Muscle of leg (tissue), 11 donors: ENCODE results near the gene MAST4. TPM values are rescaled to one million over a fixed set of nuclear protein-coding genes. Genes with fewer than 3 reads are reported as not detected.
A peak's percentile ranks its signal among the peaks of the same experiment; 100 is the strongest.

Source experiments
- DNase-seq: peaks from one replicate; pipeline ENCODE4 v3.0.0; 2013
- H3K27ac ChIP-seq: one replicate; pipeline ENCODE4 v1.5.1; 2013; ENCODE audit warnings: mild to moderate bottlenecking, low read length, control low read depth
- H3K27me3 ChIP-seq: one replicate; pipeline ENCODE4 v1.6.1; 2013; ENCODE audit warnings: low read length; ENCODE audit not compliant: control insufficient read depth, insufficient read depth
- H3K36me3 ChIP-seq: one replicate; pipeline ENCODE4 v1.6.1; 2013; ENCODE audit warnings: low read length; ENCODE audit not compliant: control insufficient read depth, insufficient read depth
- H3K4me1 ChIP-seq: one replicate; pipeline ENCODE4 v1.6.1; 2013; ENCODE audit warnings: low read length; ENCODE audit not compliant: control insufficient read depth, insufficient read depth
- H3K4me3 ChIP-seq: one replicate; pipeline ENCODE4 v1.5.1; 2013; ENCODE audit warnings: low read length, control low read depth
- H3K9me3 ChIP-seq: replicated peaks from 2 replicates; pipeline ENCODE4 v1.6.1; 2013; ENCODE audit warnings: low read depth, low read length; ENCODE audit not compliant: control insufficient read depth
- WGBS: methylation state at CpG from one replicate; pipeline ENCODE4 v1.1.5; 2013; ENCODE audit warnings: missing lambda C conversion rate; ENCODE audit not compliant: insufficient coverage; 5-methylcytosine and 5-hydroxymethylcytosine counted together
- polyA plus RNA-seq, 8 donors: library from polyadenylated mRNA; unstranded; fragments of 120-200 nt; gene quantifications; one replicate each; pipeline versions ENCODE4 v1.2.1 to v1.2.3, GENCODE V29; 2013; ENCODE audit warnings: inconsistent platforms in 1 of 8, low replicate concordance in 1 of 8; ENCODE audit not compliant: insufficient read length in 8 of 8, insufficient read depth in 1 of 8
- total RNA-seq: library from RNA; stranded (reverse); fragments of 120-200 nt; gene quantifications from one replicate; pipeline ENCODE4 v1.2.4, GENCODE V29; 2013

Gene MAST4
- total and polyA plus RNA-seq, 9 donors: 7.3 to 15.4 (median 10.9) TPM

DNA sequence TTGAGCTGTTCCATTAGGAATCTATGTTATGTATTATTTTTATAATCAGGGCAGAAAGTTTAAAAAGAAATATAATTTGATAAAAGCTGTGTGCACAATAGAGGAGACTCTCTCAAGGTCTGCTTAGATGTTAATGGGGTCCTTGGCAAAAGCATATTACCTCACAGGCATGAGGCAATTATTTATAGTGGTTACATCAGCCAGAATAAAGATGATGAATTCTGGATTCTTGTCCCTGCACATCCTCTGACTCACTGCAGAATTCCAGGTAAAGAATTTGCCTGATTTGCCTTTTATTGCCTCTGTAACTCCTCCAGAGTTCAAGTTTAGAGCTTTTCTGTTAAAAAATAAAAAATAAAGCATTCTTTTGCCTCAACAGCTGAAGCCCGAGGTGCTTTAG is 253.6 kb downstream of the MAST4 start:
- Histone ChIP-seq H3K4me3 (no peak overlapping the region), H3K4me1 (peaks cover 8% of the 10 kb centered on the region), H3K9me3 (no peaks in the 10 kb centered on the region), H3K36me3 (no peaks in the 10 kb centered on the region), H3K27ac (peak overlapping the region; percentile 75), H3K27me3 (no peaks in the 10 kb centered on the region)
- DNase-seq: no peak
- no CpG with 5 or more reads among the region's 1 CpG for WGBS

DNA sequence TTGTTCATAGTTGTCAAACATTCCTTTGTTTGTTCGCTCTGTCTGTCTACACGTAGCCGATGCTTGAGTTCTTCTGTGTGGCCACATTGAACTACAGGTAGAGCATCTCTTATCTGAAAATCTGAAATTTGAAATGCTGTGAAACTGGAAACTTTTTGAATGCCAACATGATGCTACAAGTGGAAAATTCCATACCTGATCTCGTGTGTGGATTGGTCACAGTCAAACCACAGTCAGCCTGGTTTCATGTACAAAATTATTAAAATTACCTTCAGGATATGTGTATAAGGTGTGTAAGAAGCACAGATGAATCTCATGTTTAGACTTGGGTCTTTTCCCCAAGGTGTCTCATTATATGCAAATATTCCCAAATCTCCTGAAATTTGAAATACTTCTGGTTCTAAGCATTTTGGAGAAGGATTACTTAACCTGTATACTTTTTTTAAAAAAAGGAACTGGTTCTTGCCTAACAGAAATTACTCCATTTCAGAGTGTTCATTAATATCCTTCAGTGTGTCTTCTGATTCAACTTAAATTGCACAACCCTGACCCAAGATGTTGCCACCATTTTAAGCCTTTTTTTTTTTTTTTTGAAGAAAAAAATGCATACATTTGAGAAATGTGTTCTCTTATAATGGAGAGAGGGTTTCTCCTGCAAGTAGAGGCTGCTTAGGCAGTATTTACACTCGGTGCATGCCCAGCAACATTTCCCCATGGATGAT is 254.3 kb downstream of the MAST4 start:
- Histone ChIP-seq H3K36me3 (no peaks in the 10 kb centered on the region), H3K4me1 (peaks cover 8% of the 10 kb centered on the region), H3K27me3 (no peaks in the 10 kb centered on the region), H3K4me3 (no peak overlapping the region), H3K9me3 (no peaks in the 10 kb centered on the region), H3K27ac (no peak overlapping the region)
- WGBS: 100% methylated on average over 3 of the region's 5 CpGs
- no peak for DNase-seq

DNA sequence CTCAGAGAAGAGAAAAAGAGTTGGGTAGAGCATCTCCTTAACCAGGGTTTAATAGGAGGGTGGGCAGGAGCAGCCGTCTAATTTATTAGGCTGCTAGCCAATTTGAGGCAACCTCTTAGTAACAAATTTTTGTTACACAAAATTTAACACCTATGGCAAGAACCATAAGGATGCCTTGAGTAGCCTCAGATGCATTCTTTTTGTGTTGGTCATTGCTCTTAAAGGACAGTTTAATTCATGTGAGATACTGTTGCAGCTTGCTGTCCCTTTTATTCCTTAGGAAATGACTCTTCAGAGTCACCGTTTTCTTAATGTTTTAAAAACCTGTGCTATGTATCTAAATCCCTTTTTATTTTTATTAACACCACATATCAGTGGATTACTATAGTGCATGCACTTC is 255.1 kb downstream of the MAST4 start:
- no peak overlapping the region for H3K27ac ChIP-seq
- WGBS: no CpG with 5 or more reads among the region's 2 CpGs
- no peak overlapping the region for H3K4me3 ChIP-seq
- DNase-seq: no peak
- H3K36me3 ChIP-seq: no peaks in the 10 kb centered on the region
- H3K27me3 ChIP-seq: no peaks in the 10 kb centered on the region
- H3K4me1 ChIP-seq: peaks cover 8% of the 10 kb centered on the region
- no peaks in the 10 kb centered on the region for H3K9me3 ChIP-seq

DNA sequence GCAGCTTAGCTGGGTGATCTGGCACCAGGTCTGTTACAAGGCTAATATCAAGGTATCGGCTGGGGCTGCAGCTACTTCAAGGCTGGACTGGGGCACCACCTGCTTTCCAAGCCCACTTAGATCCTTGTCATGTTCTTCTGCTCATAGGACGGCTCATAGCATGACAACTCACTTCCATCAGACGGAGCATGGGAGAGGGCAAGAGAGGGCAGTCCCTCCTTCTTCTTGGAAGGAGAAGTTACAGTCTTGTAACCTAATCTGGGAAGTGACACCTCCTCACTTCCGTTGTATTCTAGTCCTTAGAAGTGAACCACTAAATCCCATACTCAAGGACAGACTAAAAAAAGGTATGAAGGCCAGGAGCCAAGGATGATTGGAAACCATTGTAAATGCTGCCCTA is 258.2 kb downstream of the MAST4 start:
- no peak overlapping the region for H3K4me3 ChIP-seq
- no peak for DNase-seq
- H3K27me3 ChIP-seq: no peaks in the 10 kb centered on the region
- H3K4me1 ChIP-seq: peaks cover under 1% of the 10 kb centered on the region
- no peaks in the 10 kb centered on the region for H3K9me3 ChIP-seq
- H3K36me3 ChIP-seq: no peaks in the 10 kb centered on the region
- 80% methylated on average over 1 of the region's 4 CpGs for WGBS
- H3K27ac ChIP-seq: no peak overlapping the region

DNA sequence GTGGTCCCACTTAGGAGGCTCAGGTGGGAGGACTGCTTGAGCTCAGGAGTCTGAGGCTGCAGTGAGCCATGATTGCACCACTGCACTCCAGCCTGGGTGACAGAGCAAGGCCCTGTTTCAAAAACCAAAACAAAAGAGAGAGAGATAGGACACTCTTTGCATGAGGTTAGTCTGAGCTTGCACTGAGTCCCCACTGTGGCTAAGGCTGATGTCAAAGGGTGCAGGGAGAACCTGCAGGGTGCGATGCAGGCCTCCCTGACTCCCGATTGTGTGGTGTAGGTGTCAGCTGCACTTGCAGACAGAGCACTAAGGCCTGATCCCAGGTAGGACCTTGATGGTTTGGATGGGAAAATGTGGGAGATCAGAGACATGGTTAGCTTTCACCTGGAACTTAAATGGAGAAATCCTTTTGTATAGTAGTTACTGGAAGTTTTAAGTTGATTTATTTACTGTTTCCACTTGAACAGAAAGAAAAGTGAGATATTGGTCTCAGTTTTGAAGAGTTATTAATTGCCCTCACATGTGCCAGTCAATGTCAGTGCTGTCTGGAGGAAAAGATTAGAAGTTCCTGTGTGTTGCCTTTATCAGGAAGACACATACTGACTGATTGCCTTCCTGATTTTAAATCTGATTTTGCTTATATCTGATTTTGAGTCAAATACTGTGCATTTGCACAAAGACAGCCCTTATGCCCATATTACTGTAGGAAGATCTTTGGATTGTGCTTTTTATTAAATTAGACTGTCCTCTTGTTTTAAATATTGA is 260.0 kb downstream of the MAST4 start:
- Histone ChIP-seq H3K4me1 (peaks cover 5% of the 10 kb centered on the region), H3K4me3 (no peak overlapping the region), H3K36me3 (no peaks in the 10 kb centered on the region), H3K27ac (no peak overlapping the region), H3K27me3 (no peaks in the 10 kb centered on the region), H3K9me3 (no peaks in the 10 kb centered on the region)
- no peak for DNase-seq
- WGBS: 88% methylated on average over 2 of the region's 2 CpGs

DNA sequence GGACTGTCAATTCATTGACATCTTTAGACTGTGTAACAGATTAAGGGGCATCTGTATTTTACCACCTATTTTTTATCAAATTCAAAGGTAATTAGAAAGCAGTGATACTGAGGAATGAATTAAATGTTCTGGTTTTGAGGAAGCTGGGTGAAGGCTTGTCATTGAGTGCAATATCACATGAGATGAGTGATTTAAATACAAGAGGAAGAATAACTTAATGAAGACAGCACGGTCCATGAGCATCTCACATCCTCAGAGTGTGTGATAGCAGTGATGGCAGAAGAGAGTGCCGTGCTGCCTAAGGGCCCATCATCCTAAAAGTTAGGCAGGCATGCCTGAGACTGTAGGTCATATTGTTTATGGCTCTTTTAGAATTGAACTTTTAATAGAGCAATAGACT is 263.3 kb downstream of the MAST4 start:
- Histone ChIP-seq H3K36me3 (no peaks in the 10 kb centered on the region), H3K27me3 (no peaks in the 10 kb centered on the region), H3K4me1 (peaks cover 5% of the 10 kb centered on the region), H3K9me3 (no peaks in the 10 kb centered on the region), H3K27ac (no peak overlapping the region), H3K4me3 (no peak overlapping the region)
- 57% methylated on average over 2 of the region's 2 CpGs for WGBS
- DNase-seq: no peak

DNA sequence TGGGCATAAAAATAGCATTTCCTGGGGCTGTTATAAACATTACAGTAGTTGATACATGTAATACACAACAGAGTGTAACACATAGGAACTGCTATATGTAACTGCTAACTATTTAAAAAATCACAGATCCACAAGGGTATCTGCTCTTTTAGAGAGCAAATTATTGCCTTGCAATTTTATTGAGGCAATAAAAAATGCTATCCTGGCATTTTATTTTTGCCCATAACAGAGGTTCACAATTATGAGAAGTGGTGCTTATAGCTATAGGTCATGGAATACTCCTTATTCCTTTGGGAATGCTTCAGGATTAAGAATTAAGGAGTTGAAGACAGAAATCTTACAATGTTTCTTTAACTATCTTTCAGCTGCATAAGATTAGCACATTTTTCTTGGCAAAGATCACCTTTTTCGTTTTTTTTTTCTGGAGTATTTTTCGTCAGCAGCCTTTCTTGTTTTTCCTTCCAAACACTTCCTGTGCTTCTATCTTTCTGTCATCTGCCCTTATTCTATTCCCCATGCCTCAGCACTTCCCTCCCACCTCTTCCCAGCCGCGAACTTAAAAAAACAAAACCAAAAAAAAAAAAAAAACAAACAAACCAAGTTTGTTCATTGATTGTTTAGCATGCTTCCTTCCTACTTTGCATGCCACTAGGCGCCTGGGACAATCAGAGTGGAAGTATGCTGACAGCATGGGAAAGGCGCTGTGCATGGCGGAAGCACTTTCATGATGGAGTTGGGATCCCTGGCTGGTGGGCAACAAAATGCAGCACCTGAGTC is 264.2 kb downstream of the MAST4 start:
- peak; percentile 53 for DNase-seq
- H3K27ac ChIP-seq: peak overlapping the region; percentile 37
- 39% methylated on average over 5 of the region's 7 CpGs for WGBS
- no peaks in the 10 kb centered on the region for H3K36me3 ChIP-seq
- no peak overlapping the region for H3K4me3 ChIP-seq
- no peaks in the 10 kb centered on the region for H3K9me3 ChIP-seq
- no peaks in the 10 kb centered on the region for H3K27me3 ChIP-seq
- H3K4me1 ChIP-seq: peaks cover 5% of the 10 kb centered on the region

DNA sequence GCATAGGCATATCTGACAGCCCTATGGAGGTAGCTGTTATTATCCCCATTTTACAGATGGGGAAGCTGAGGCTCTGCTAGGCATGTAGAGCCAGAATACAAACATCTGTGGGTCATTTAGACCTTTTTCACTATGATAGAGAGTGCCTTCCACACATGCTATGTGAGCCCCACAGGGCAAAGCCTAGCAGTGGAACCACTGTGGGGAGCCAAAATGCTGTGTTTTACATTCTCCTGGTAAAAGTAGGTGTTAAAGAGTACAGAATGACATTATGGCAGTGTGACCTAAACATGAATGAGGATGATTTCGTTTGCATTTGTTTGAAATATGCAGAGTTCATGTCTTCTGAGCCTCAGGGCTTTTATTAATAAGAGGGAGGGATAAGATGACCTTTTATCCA is 265.2 kb downstream of the MAST4 start:
- H3K36me3 ChIP-seq: no peaks in the 10 kb centered on the region
- no CpG with 5 or more reads among the region's 1 CpG for WGBS
- H3K4me3 ChIP-seq: no peak overlapping the region
- no peak overlapping the region for H3K27ac ChIP-seq
- DNase-seq: no peak
- H3K4me1 ChIP-seq: peaks cover 5% of the 10 kb centered on the region
- no peaks in the 10 kb centered on the region for H3K9me3 ChIP-seq
- H3K27me3 ChIP-seq: no peaks in the 10 kb centered on the region

DNA sequence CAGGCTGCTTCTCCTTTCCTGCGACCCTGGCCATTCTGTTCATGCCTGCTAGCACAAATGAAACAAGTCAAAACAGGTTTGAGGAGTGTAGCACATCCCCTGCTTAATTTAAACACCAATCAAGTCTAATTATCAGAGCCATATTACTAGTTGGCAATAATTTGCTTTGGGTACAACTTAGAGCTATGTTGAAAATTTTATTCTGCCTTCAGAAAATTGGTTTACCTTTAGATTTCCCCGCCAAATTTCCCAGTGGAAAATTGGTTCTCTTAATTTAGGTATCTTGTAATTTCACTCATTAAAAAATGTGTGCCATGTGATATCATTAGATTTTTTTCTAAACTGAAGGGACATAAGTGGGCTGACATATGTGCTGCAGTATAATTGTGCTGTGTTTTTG is 265.8 kb downstream of the MAST4 start:
- Histone ChIP-seq H3K36me3 (no peaks in the 10 kb centered on the region), H3K4me1 (peaks cover 5% of the 10 kb centered on the region), H3K27me3 (no peaks in the 10 kb centered on the region), H3K27ac (no peak overlapping the region), H3K4me3 (no peak overlapping the region), H3K9me3 (no peaks in the 10 kb centered on the region)
- no peak for DNase-seq
- WGBS: no CpG with 5 or more reads among the region's 2 CpGs
